ENCODE measurements around the gene BLOC1S3.

BLOC1S3 gene

GRCh38 chr19:45145270-45146189 is 33.1 kb upstream of the BLOC1S3 start:
- Histone ChIP-seq H3K4me3 (no peak overlapping the region), H3K27ac (no peak overlapping the region)

GRCh38 chr19:45146251-45146650 is 32.3 kb upstream of the BLOC1S3 start:
- peak overlapping the region in 1 of 21 experiments; percentile 8 for H3K27ac ChIP-seq
- H3K4me3 ChIP-seq, result no peak overlapping the region

GRCh38 chr19:45146741-45147205 is 31.8 kb upstream of the BLOC1S3 start:
- peak overlapping the region in 1 of 21 experiments; percentile 8 for H3K27ac ChIP-seq
- no peak overlapping the region for H3K4me3 ChIP-seq

- Histone ChIP-seq H3K4me3 (no peak overlapping the region), H3K27ac (no peak overlapping the region)
These were observed 30.5 kb upstream of the BLOC1S3 start for GRCh38 chr19:45147835-45148676.

GRCh38 chr19:45149129-45149528 is 29.5 kb upstream of the BLOC1S3 start:
- Histone ChIP-seq H3K4me3 (no peak overlapping the region), H3K27ac (no peak overlapping the region)

GRCh38 chr19:45150180-45150579 is 28.4 kb upstream of the BLOC1S3 start:
- Histone ChIP-seq H3K27ac (no peak overlapping the region), H3K4me3 (no peak overlapping the region)

GRCh38 chr19:45150751-45151281 is 27.8 kb upstream of the BLOC1S3 start:
- no peak overlapping the region for H3K4me3 ChIP-seq
- H3K27ac ChIP-seq, result no peak overlapping the region

GRCh38 chr19:45151320-45151719 is 27.3 kb upstream of the BLOC1S3 start:
- Histone ChIP-seq H3K4me3 (no peak overlapping the region), H3K27ac (no peak overlapping the region)

- peak overlapping the region in 1 of 21 experiments; percentile 23 for H3K27ac ChIP-seq
- peak overlapping the region in 5 of 7 experiments; percentile 7 to 21 (median 10) for H3K4me3 ChIP-seq
These were observed 26.6 kb upstream of the BLOC1S3 start for GRCh38 chr19:45151821-45152503.

- Histone ChIP-seq H3K27ac (peak overlapping the region in 2 of 21 experiments; percentile 12 to 14), H3K4me3 (peak overlapping the region; percentile 1 to 21 (median 9))
These were observed 25.9 kb upstream of the BLOC1S3 start for GRCh38 chr19:45152504-45153338.

GRCh38 chr19:45153339-45154063 is 25.1 kb upstream of the BLOC1S3 start:
- Histone ChIP-seq H3K27ac (peak overlapping the region in 3 of 21 experiments; percentile 12 to 14 (median 12)), H3K4me3 (peak overlapping the region; percentile 1 to 26 (median 7))

- Histone ChIP-seq H3K27ac (peak overlapping the region in 2 of 21 experiments; percentile 6 to 21), H3K4me3 (peak overlapping the region in 2 of 7 experiments; percentile 7 to 21)
These were observed 24.3 kb upstream of the BLOC1S3 start for GRCh38 chr19:45154064-45154827.

GRCh38 chr19:45156011-45156630 is 22.5 kb upstream of the BLOC1S3 start:
- Histone ChIP-seq H3K4me3 (no peak overlapping the region), H3K27ac (peak overlapping the region in 17 of 21 experiments; percentile 2 to 80 (median 52))

GRCh38 chr19:45156751-45157150 is 21.8 kb upstream of the BLOC1S3 start:
- Histone ChIP-seq H3K27ac (peak overlapping the region in 17 of 21 experiments; percentile 2 to 80 (median 53)), H3K4me3 (no peak overlapping the region)

GRCh38 chr19:45158503-45159209 is 19.9 kb upstream of the BLOC1S3 start:
- Histone ChIP-seq H3K4me3 (no peak overlapping the region), H3K27ac (peak overlapping the region in 1 of 21 experiments; percentile 75)
